GM18505 (cell line): Measurements from ENCODE around the gene SWSAP1.
"Not testable (repeated sequence)": the region's sequence is repeated elsewhere in the genome, so short reads cannot be mapped to it uniquely, and the experiment has no call there.

ENCODE experiments used
- ATAC-seq: cut with Tn5 transposase; IDR thresholded peaks from one replicate; pipeline ENCODE4 v1.9.1; 2021; ENCODE audit not compliant: unreplicated experiment
- POLR2A ChIP-seq: IDR thresholded peaks from 4 replicates; pipeline ENCODE4 v1.6.1; 2011; ENCODE audit warnings: borderline replicate concordance; ENCODE audit not compliant: insufficient read depth, insufficient read length; ENCODE audit errors: extremely low read depth

Gene SWSAP1

GRCh38 chr19:11405846-11406643, 31.6 kb downstream of the SWSAP1 start:
- TF ChIP-seq POLR2A: no peak
- ATAC-seq: no peak

GRCh38 chr19:11406703-11407236, 32.3 kb downstream of the SWSAP1 start:
- ATAC-seq: not testable (repeated sequence)

GRCh38 chr19:11408591-11408990, 34.1 kb downstream of the SWSAP1 start:
- no peak for ATAC-seq
- no peak for TF ChIP-seq POLR2A

- no peak for ATAC-seq
- no peak for TF ChIP-seq POLR2A
Measured at GRCh38 chr19:11410682-11411081, 36.2 kb downstream of the SWSAP1 start.

- no peak for TF ChIP-seq POLR2A
- no peak for ATAC-seq
Measured at GRCh38 chr19:11414544-11414943, 40.1 kb downstream of the SWSAP1 start.

GRCh38 chr19:11416346-11417052, 42.0 kb downstream of the SWSAP1 start:
- ATAC-seq: no peak
- no peak for TF ChIP-seq POLR2A

- TF ChIP-seq POLR2A: no peak
- ATAC-seq: no peak
Measured at GRCh38 chr19:11418094-11418548, 43.7 kb downstream of the SWSAP1 start.

GRCh38 chr19:11418549-11419506, 44.4 kb downstream of the SWSAP1 start, which contains the start of gene RGL3:
Gene RGL3, minus strand, starts transcription at chr19:11419314. Its CDS starts 36 bp downstream, at chr19:11419278.
- no peak for TF ChIP-seq POLR2A
- ATAC-seq: no peak

- TF ChIP-seq POLR2A: no peak
- ATAC-seq: no peak
Measured at GRCh38 chr19:11420429-11421370, 46.2 kb downstream of the SWSAP1 start.

- no peak for TF ChIP-seq POLR2A
- peak; percentile 39 for ATAC-seq
Measured at GRCh38 chr19:11421371-11422098, 47.1 kb downstream of the SWSAP1 start.
